ENCODE data around the gene FAM111B.
A peak's percentile ranks its signal among the peaks of the same experiment; 100 is the strongest.

The FAM111B gene

DNA sequence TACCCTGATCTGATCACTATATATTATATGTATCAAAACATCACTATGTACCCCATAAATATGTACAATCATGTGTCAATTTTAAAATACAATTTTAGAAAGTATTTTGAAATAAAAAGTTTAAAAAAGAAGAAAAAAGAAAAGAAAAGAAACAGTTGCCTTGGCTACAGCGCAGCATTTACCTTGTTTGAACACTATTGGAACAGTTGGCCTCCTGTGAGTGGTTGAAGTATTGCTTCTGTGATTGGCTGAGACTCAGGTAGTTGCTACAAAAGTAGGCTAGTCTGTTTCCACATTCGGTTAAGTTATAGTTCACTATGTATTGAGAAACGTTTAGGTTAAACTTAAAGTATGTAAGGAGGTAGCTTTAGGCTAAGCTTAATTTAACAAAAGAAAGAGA lies 57.0 kb downstream of the FAM111B start:
- DNase-seq, result no peak

GRCh38 chr11:59171508-59172322 lies 64.7 kb downstream of the FAM111B start, which contains the start of gene DTX4:
Gene DTX4 (plus strand): TSS chr11:59172132. CDS start chr11:59172596, 464 bp downstream.
- peak; percentile 77 for DNase-seq

DNA sequence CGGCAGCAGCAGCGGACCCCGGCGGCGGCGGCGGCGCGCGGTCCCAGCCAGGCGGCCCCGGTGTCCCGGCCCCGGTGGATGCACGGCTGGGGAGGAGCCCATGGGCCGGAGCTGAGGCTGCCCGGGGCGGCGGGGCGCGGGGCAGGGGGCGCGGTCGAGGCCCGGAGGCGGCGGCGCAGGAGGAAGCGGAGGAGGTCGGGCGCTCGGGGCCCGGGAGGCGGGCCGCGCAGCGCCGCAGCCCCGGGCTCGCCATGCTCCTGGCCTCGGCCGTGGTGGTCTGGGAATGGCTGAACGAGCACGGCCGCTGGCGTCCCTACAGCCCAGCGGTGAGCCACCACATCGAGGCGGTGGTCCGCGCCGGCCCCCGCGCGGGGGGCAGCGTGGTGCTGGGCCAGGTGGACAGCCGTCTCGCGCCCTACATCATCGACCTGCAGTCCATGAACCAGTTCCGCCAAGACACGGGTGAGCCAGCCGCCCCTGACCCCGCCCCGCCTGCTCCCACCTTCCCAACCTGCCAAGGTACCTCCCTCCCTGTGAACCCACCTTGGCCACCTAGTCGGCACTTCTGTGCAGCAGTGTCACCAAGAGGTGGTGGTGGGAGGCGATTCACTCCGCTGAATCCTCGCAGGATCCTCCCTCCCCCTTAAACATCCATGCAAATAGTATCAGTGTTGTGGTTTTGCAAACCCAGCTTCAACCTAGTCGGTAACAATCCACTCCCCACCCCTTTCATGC lies 65.5 kb downstream of the FAM111B start:
- no peak for DNase-seq

DNA sequence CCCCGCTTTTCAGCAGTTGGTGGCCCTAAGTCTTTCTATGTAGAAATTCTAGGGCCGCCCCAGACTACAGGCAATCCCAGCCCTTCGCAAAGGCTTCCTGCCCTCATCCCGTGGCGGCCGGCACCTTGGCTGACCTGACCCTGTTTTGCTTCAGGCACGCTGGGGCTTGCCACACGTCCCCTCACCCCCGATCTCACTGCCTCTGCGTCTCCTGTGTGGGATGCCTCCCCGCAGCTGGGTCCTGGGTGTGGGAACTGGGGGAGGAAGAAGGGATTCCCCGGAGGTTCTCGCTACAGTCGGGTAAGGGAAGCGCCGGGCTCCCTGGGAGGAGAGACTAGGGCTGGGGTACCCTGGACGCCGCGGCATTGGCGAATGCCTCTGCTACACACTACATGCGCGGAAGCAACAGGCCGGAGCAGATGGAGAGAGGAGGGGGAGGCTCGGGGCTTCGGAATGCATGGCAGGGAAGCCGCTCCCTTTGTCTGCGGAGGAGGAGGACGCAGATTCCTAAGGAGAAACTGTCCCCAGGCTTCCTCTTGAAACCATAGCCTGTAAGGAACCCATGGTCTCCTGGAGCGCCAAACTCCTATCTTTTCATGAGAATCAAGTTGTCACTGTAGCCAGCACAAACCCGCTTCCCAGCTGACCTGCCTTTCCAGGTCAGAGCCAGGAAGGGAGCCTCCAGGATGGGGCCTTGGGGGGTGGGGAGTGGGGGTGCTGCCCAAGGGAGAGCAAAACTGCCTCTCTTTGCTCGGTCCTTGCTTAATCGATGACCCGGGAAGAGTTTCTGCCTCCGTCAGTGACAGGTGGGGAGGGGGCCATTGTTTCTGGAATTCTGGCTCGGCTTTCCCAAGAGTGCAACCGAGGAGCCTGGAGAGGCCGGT lies 66.3 kb downstream of the FAM111B start:
- DNase-seq, result no peak

- DNase-seq, result no peak
These were observed 67.1 kb downstream of the FAM111B start for GRCh38 chr11:59173964-59174663.

- DNase-seq, result no peak
These were observed 67.6 kb downstream of the FAM111B start for GRCh38 chr11:59174664-59175033.

DNA sequence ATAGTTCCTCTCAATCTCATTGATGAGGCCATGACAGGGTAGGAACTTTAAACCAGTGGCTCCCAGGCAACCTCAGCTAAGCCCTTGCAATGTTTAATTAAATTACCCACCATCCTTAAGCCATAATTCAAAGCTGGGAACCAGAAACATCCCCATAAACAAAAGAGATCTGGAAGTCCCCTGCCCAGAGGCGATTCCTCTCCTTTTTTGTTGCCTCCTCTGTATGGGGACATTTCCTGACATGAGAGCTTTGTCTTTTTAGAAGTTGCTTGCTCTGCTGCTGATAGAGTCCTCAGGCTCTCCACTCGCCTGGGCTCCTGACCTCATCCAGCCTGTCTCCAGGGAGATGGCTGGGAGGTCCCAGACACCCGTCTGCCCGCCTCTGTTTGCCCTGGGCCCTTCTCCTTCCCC lies 68.1 kb downstream of the FAM111B start:
- no peak for DNase-seq

- DNase-seq, result no peak
These were observed 69.3 kb downstream of the FAM111B start for GRCh38 chr11:59176330-59176729.
